Right lobe of liver (tissue), 6 donors: Measurements from ENCODE around the gene TMEM269. TPM values are rescaled to one million over a fixed set of nuclear protein-coding genes. Genes with fewer than 3 reads are reported as not detected.

Experiments used
- ATAC-seq, 4 donors: fragments of 200-7000 bp; cut with Tn5 transposase; one replicate each; pipeline ENCODE4 v1.9.1; 2020; ENCODE audit warnings: mild to moderate bottlenecking in 4 of 4, moderate library complexity in 4 of 4
- DNase-seq, 3 donors: peaks; one replicate each; pipeline ENCODE4 v3.0.0-alpha.2; 2020
- H3K27ac ChIP-seq, 3 donors: fragments of 200-600 bp; one replicate each; pipeline ENCODE4 v1.8.0; 2022
- H3K27me3 ChIP-seq, 2 donors: fragments of 200-600 bp; one replicate each; pipeline ENCODE4 v1.8.0; 2022
- H3K36me3 ChIP-seq, 4 donors: fragments of 200-600 bp; sonication (generic) in 1 of 4; one replicate each; pipeline versions ENCODE4 v1.5.1 to v1.8.0; 2017 to 2022; ENCODE audit warnings: control low read depth in 1 of 4
- H3K4me1 ChIP-seq, 4 donors: fragments of 200-600 bp; sonication (generic) in 1 of 4; one replicate each; pipeline versions ENCODE4 v1.5.1 to v1.8.0; 2017 to 2022; ENCODE audit warnings: control low read depth in 1 of 4
- H3K4me3 ChIP-seq, 3 donors: fragments of 200-600 bp; one replicate each; pipeline ENCODE4 v1.8.0; 2022
- H3K9me3 ChIP-seq, 4 donors: fragments of 200-600 bp; sonication (generic) in 1 of 4; one replicate each; pipeline versions ENCODE4 v1.5.1 to v1.8.0; 2017 to 2022; ENCODE audit warnings: control low read depth in 1 of 4
- POLR2A ChIP-seq: fragments of 450-650 bp; IDR thresholded peaks from one replicate; pipeline ENCODE4 v1.6.1; 2017; ENCODE audit warnings: antibody characterized with exemption, mild to moderate bottlenecking
- WGBS: methylation state at CpG from one replicate; pipeline ENCODE4 v1.1.6; 2018; ENCODE audit warnings: low coverage, low lambda C conversion rate; ENCODE audit not compliant: insufficient coverage; ENCODE audit errors: missing lambda C conversion rate; 5-methylcytosine and 5-hydroxymethylcytosine counted together
- intact Hi-C, 2 donors: fragments of 100-400 bp; cut with DNase I; formaldehyde crosslinking; loops; one replicate each; pipeline versions ENCODE4 v1.11.2 to v1.14.1; 2022
- total RNA-seq, 6 experiments: library from RNA; depleted of rRNA in 2 of 6; stranded (reverse); fragments of >200 nt in 2 of 6; fragmentation: NEBNext Ultra II Directional in 3 of 6; extraction: Animal tissue kit (Norgen Biotek cat#: 25700) in 3 of 6; gene quantifications; one replicate each; pipeline versions ENCODE4 v1.1.0 to v1.2.4, GENCODE V29; 2016 to 2023
- TF ChIP-seq, protein P1 (sequence below), 4 donors: fragments of 200-600 bp in 3 of 4; fragments of 450-650 bp in 1 of 4; IDR thresholded peaks; one replicate each; pipeline versions ENCODE4 v1.5.1 to v1.8.0; 2016 to 2022; ENCODE audit warnings: antibody characterized with exemption in 4 of 4, mild to moderate bottlenecking in 2 of 4
- donor health status: DM: no; HTN: yes; CAD: no.
- donor health status: DM: no; HTN: no; CAD: no.
- donor health status: DM: no; HTN: no; CAD: no.
- donor health status: DM: no; HTN: yes; CAD: no.
- donor health status: DM: no; HTN: yes; CAD: no.

TMEM269 gene
- total RNA-seq, 6 experiments from 2014 or later = 0.07 TPM; not detected in 5

- DNase-seq (no peak), ATAC-seq (no peak)
- H3K9me3 ChIP-seq = no peaks in the 10 kb centered on the region
- no peak overlapping the region for H3K27ac ChIP-seq
- intact Hi-C loops = loop anchor here in 1 of 2 donors (5.0 to 10.0 kb wide), 2 partner anchors 133 to 295 kb away; no protein-coding TSS in a partner anchor
- peaks cover 0 to 31% (median 0%) of the 10 kb centered on the region in 4 donors for H3K36me3 ChIP-seq
- H3K4me1 ChIP-seq = peaks cover 0 to 8% (median 0%) of the 10 kb centered on the region in 4 donors
- H3K27me3 ChIP-seq = no peaks in the 10 kb centered on the region
- TF ChIP-seq, protein P1, sequence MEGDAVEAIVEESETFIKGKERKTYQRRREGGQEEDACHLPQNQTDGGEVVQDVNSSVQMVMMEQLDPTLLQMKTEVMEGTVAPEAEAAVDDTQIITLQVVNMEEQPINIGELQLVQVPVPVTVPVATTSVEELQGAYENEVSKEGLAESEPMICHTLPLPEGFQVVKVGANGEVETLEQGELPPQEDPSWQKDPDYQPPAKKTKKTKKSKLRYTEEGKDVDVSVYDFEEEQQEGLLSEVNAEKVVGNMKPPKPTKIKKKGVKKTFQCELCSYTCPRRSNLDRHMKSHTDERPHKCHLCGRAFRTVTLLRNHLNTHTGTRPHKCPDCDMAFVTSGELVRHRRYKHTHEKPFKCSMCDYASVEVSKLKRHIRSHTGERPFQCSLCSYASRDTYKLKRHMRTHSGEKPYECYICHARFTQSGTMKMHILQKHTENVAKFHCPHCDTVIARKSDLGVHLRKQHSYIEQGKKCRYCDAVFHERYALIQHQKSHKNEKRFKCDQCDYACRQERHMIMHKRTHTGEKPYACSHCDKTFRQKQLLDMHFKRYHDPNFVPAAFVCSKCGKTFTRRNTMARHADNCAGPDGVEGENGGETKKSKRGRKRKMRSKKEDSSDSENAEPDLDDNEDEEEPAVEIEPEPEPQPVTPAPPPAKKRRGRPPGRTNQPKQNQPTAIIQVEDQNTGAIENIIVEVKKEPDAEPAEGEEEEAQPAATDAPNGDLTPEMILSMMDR (IDR thresholded peaks at IDR 0.05) = no peak
- TF ChIP-seq POLR2A = no peak
- 75% methylated on average over 2 of the region's 2 CpGs for WGBS
- no peak overlapping the region for H3K4me3 ChIP-seq
Measured at GRCh38 chr1:42779725-42780124, 5.1 kb upstream of the TMEM269 start.

- ATAC-seq (no peak), DNase-seq (no peak)
- Histone ChIP-seq H3K27me3 (no peaks in the 10 kb centered on the region), H3K27ac (no peak overlapping the region), H3K9me3 (no peaks in the 10 kb centered on the region), H3K4me1 (peaks cover 0 to 7% (median 0%) of the 10 kb centered on the region in 4 donors), H3K4me3 (no peak overlapping the region), H3K36me3 (peaks cover 0 to 26% (median 0%) of the 10 kb centered on the region in 4 donors)
- no peak for TF ChIP-seq POLR2A
- TF ChIP-seq, protein P1 (IDR thresholded peaks at IDR 0.05) = no peak
- intact Hi-C loops = no loop called here
- WGBS = 90% methylated on average over 1 of the region's 1 CpG
Measured at GRCh38 chr1:42780176-42780575, 4.6 kb upstream of the TMEM269 start.

DNA sequence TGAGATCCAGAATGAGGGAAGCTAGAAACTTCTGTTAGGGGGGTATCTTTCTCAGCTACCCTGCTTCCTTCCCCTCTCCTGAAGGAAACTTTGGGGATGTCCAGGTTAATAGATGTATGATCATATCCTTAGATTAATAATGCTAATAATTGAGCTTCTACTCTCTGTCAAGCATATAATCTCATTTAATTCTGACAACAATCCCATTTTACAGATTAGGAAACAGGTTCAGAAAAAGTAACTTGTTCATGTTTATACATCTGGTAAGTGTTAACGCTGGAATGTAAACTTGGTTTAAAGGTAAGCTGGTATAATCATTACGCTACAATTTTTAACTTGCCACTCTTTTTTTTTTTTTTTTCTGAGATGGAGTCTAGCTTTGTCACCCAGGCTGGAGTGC is 1.7 kb upstream of the TMEM269 start:
- 92% methylated on average over 2 of the region's 2 CpGs for WGBS
- no peak for ATAC-seq

DNA sequence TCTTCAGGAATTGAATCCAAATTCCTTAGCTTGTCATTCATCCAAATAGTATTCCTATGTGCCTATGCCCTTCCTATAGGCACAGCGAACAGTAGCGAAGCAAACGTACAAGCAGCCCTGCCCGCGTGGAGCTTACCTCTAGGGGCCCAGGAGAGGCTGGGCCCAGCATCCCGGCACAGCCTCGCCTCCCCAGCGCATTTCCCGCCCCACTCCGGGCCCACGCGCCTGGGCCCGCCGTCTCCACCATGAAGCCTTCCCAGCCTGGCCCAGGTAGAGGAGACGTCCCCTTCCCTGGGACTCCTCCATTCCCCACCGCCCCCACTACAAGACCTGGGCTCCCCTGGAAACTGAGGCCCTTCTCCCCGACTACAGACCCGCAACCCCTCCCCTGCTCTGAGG is 245 bp upstream of the TMEM269 start:
- intact Hi-C loops = no loop called here
- Histone ChIP-seq H3K27ac (no peak overlapping the region), H3K4me1 (peaks cover 0 to 7% (median 0%) of the 10 kb centered on the region in 4 donors), H3K27me3 (no peaks in the 10 kb centered on the region), H3K9me3 (no peaks in the 10 kb centered on the region), H3K4me3 (no peak overlapping the region), H3K36me3 (no peaks in the 10 kb centered on the region)
- ATAC-seq = peak in 2 of 4 donors; percentile 5 to 12
- DNase-seq = no peak
- TF ChIP-seq, protein P1 (IDR thresholded peaks at IDR 0.05) = no peak
- TF ChIP-seq POLR2A = no peak
- WGBS = 93% methylated on average over 9 of the region's 18 CpGs

More for the DNA sequence above, 1.7 kb upstream of the TMEM269 start:
- H3K4me1 ChIP-seq = peaks cover 0 to 7% (median 0%) of the 10 kb centered on the region in 4 donors
- intact Hi-C loops = no loop called here
- no peaks in the 10 kb centered on the region for H3K9me3 ChIP-seq
- H3K4me3 ChIP-seq = no peak overlapping the region
- DNase-seq = no peak
- H3K27me3 ChIP-seq = no peaks in the 10 kb centered on the region
- TF ChIP-seq, protein P1 (IDR thresholded peaks at IDR 0.05) = no peak
- no peak for TF ChIP-seq POLR2A
- H3K27ac ChIP-seq = no peak overlapping the region
- no peaks in the 10 kb centered on the region for H3K36me3 ChIP-seq

- intact Hi-C loops = no loop called here
- TF ChIP-seq, protein P1 (IDR thresholded peaks at IDR 0.05) = no peak
- no peak for TF ChIP-seq POLR2A
- Histone ChIP-seq H3K4me3 (no peak overlapping the region), H3K36me3 (no peaks in the 10 kb centered on the region), H3K4me1 (peaks cover 0 to 7% (median 0%) of the 10 kb centered on the region in 4 donors), H3K27me3 (no peaks in the 10 kb centered on the region), H3K27ac (no peak overlapping the region), H3K9me3 (no peaks in the 10 kb centered on the region)
- no peak for DNase-seq
- 84% methylated on average over 5 of the region's 5 CpGs for WGBS
- no peak for ATAC-seq
Measured at GRCh38 chr1:42786097-42786496, 1.3 kb downstream of the TMEM269 start.
